HepG2 (cell line): ENCODE measurements around the gene PALM. TPM values are rescaled to one million over a fixed set of nuclear protein-coding genes. Genes with fewer than 3 reads are reported as not detected.

Source experiments
- AFF4 ChIP-seq: sonication (generic); formaldehyde crosslinking; IDR thresholded peaks from 2 replicates; pipeline ENCODE4 v1.4.0; 2020; ENCODE audit warnings: missing genetic modification reagents
- ARNT ChIP-seq: fragments of 450-650 bp; IDR thresholded peaks from 2 replicates; pipeline ENCODE4 v1.6.1; 2017
- CHD4 ChIP-seq: fragments of 200-600 bp; sonication (generic); IDR thresholded peaks from 2 replicates; pipeline ENCODE4 v1.7.0; 2017; ENCODE audit warnings: mild to moderate bottlenecking, low read length, borderline replicate concordance
- ERF ChIP-seq: IDR thresholded peaks from 2 replicates; pipeline ENCODE4 v1.6.1; 2018; ENCODE audit warnings: missing biosample characterization, missing genetic modification reagents
- ETV5 ChIP-seq: IDR thresholded peaks from 2 replicates; pipeline ENCODE4 v1.6.1; 2018; ENCODE audit warnings: missing biosample characterization, missing genetic modification reagents, inconsistent platforms, borderline replicate concordance
- MAFG ChIP-seq: sonication (generic); formaldehyde crosslinking; IDR thresholded peaks from 2 replicates; pipeline ENCODE4 v1.5.1; 2020; ENCODE audit warnings: mild to moderate bottlenecking, missing genetic modification reagents
- NFIB ChIP-seq: sonication (generic); formaldehyde crosslinking; IDR thresholded peaks from 2 replicates; pipeline ENCODE4 v1.9.0; 2021; ENCODE audit warnings: missing genetic modification reagents, mild to moderate bottlenecking, borderline replicate concordance
- NR2C2 ChIP-seq: sonication (generic); formaldehyde crosslinking; IDR thresholded peaks from 2 replicates; pipeline ENCODE4 v1.4.0; 2020; ENCODE audit warnings: missing genetic modification reagents, mild to moderate bottlenecking, moderate library complexity, borderline replicate concordance
- PCBP2 ChIP-seq: fragments of 200-400 bp; formaldehyde crosslinking; optimal IDR thresholded peaks from 2 replicates; pipeline ENCODE3; 2018; ENCODE audit warnings: low read length, low read depth; ENCODE audit not compliant: poor library complexity, severe bottlenecking
- POLR2G ChIP-seq: fragments of 200-400 bp; formaldehyde crosslinking; IDR thresholded peaks from 2 replicates; pipeline ENCODE4 v1.6.1; 2018; ENCODE audit warnings: mild to moderate bottlenecking, low read depth, low read length, moderate library complexity
- SMARCE1 ChIP-seq: fragments of 450-650 bp; IDR thresholded peaks from 2 replicates; pipeline ENCODE4 v1.6.1; 2017; ENCODE audit warnings: borderline replicate concordance
- SMYD3 ChIP-seq: sonication (generic); formaldehyde crosslinking; IDR thresholded peaks from 2 replicates; pipeline ENCODE4 v1.8.1; 2023; ENCODE audit warnings: mild to moderate bottlenecking, missing genetic modification reagents
- SRY ChIP-seq: sonication (generic); formaldehyde crosslinking; IDR thresholded peaks from 2 replicates; pipeline ENCODE4 v1.8.0; 2022; ENCODE audit warnings: mild to moderate bottlenecking, missing genetic modification reagents
- YEATS2 ChIP-seq: sonication (generic); formaldehyde crosslinking; IDR thresholded peaks from 2 replicates; pipeline ENCODE4 v1.4.0; 2020; ENCODE audit warnings: missing genetic modification reagents, borderline replicate concordance
- ZBTB25 ChIP-seq: IDR thresholded peaks from 2 replicates; pipeline ENCODE4 v1.6.1; 2018; ENCODE audit warnings: missing genetic modification reagents
- ZNF180 ChIP-seq: sonication (generic); formaldehyde crosslinking; IDR thresholded peaks from 2 replicates; pipeline ENCODE4 v1.4.0; 2020; ENCODE audit warnings: low read depth, missing genetic modification reagents, borderline replicate concordance
- ZNF225 ChIP-seq: sonication (generic); formaldehyde crosslinking; IDR thresholded peaks from 2 replicates; pipeline ENCODE4 v1.4.0; 2020; ENCODE audit warnings: mild to moderate bottlenecking, missing genetic modification reagents
- ZNF282 ChIP-seq: fragments of 450-650 bp; IDR thresholded peaks from 2 replicates; pipeline ENCODE4 v1.6.1; 2018; ENCODE audit not compliant: partially characterized antibody
- ZNF33B ChIP-seq: sonication (generic); formaldehyde crosslinking; IDR thresholded peaks from 2 replicates; pipeline ENCODE4 v1.5.1; 2020; ENCODE audit warnings: mild to moderate bottlenecking, missing genetic modification reagents
- ZNF660 ChIP-seq: sonication (generic); formaldehyde crosslinking; IDR thresholded peaks from 2 replicates; pipeline ENCODE4 v1.5.1; 2020; ENCODE audit warnings: mild to moderate bottlenecking, low read depth, missing genetic modification reagents, borderline replicate concordance
- ZNF790 ChIP-seq: sonication (generic); formaldehyde crosslinking; IDR thresholded peaks from 2 replicates; pipeline ENCODE4 v1.8.0; 2022; ENCODE audit warnings: missing genetic modification reagents, mild to moderate bottlenecking, borderline replicate concordance
- ZSCAN30 ChIP-seq: sonication (generic); formaldehyde crosslinking; IDR thresholded peaks from 2 replicates; pipeline ENCODE4 v1.5.0; 2020; ENCODE audit warnings: mild to moderate bottlenecking, missing genetic modification reagents
- polyA plus RNA-seq, 8 experiments: library from polyadenylated mRNA; depleted of rRNA in 3 of 8; stranded (reverse) in 7 of 8; unstranded in 1 of 8; fragments of >200 nt; fragmentation: Illumina TruSeq in 4 of 8; extraction: Trizol in 4 of 8; gene quantifications; 2 replicates each; pipeline versions ENCODE4 v1.2.1 to v1.2.3, GENCODE V29; 2011 to 2016; ENCODE audit warnings: low read depth in 4 of 8, missing spikeins in 1 of 8, mixed read lengths in 1 of 8; ENCODE audit not compliant: insufficient read depth in 1 of 8
- total RNA-seq, 5 experiments: library from RNA; depleted of rRNA; stranded (reverse); fragments of >200 nt; fragmentation: Illumina TruSeq; extraction: Trizol; gene quantifications; 2 replicates each; pipeline ENCODE4 v1.2.3, GENCODE V29; 2016; ENCODE audit warnings: low read depth in 1 of 5
- TF ChIP-seq, protein P1 (sequence below): sonication (generic); formaldehyde crosslinking; IDR thresholded peaks from 2 replicates; pipeline ENCODE4 v1.4.0; 2020; ENCODE audit warnings: missing genetic modification reagents

The PALM gene
- total and polyA plus RNA-seq, 2 of the 13 experiments (the other 11 are each of a cell fraction or from before 2014, with no cell fraction given) = 4.0 to 9.7 TPM

DNA sequence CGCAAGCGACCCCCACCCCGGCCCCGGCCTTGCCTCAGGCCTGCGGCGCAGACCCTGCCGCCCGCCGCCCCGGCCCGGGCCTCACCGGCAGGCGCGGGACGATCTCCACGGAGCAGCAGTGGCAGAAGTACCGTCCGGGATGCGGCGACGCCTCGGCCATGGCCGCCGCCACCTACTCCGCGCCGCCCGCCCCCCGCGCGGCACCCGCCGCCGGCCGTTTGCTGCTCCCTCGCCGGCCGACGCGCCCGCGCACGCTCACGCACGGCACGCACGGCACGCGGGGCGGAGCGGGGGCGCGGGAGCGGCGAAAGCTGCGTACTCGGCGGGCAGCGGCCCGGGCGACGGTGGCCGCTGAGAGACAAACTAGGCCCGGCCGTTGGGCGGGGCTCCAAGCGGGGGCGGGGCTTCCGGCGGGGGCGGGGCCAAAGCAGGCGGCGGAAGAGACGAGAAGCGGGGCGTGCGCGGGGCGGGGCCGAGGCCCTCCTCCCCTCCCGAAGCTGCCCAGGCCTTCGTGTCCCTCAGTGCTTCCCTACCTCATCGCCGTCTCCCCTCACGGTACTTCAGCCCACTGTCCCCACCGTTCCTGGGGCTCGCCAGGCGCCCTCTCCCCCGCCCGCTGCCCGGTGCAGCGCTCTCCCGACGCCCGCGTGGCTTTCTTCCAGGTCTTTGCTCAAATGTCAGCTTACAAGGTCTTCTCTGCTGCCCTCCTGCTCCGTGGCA, 45.6 kb upstream of the PALM start, which contains the start of gene RNF126 (continued):
- TF ChIP-seq, protein P1, sequence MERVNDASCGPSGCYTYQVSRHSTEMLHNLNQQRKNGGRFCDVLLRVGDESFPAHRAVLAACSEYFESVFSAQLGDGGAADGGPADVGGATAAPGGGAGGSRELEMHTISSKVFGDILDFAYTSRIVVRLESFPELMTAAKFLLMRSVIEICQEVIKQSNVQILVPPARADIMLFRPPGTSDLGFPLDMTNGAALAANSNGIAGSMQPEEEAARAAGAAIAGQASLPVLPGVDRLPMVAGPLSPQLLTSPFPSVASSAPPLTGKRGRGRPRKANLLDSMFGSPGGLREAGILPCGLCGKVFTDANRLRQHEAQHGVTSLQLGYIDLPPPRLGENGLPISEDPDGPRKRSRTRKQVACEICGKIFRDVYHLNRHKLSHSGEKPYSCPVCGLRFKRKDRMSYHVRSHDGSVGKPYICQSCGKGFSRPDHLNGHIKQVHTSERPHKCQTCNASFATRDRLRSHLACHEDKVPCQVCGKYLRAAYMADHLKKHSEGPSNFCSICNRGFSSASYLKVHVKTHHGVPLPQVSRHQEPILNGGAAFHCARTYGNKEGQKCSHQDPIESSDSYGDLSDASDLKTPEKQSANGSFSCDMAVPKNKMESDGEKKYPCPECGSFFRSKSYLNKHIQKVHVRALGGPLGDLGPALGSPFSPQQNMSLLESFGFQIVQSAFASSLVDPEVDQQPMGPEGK (CRISPR knock-in tag) = peak; percentile 47; the same call in 1 of the 2 replicates
- TF ChIP-seq ZSCAN30 (CRISPR knock-in tag) = 0 out of 2 replicates have a peak, but pooled peaks have one; percentile 54
- TF ChIP-seq POLR2G = peak; percentile 71
- no peak; the same call in 1 of the 2 replicates for TF ChIP-seq ERF (CRISPR knock-in tag)
- no peak for TF ChIP-seq SMARCE1
- no peak for TF ChIP-seq ZNF282
- no peak for TF ChIP-seq MAFG (CRISPR knock-in tag)
- TF ChIP-seq ZBTB25 = peak; percentile 56; the same call in 1 of the 2 replicates
- no peak for TF ChIP-seq CHD4
- no peak for TF ChIP-seq ZNF180 (CRISPR knock-in tag)
- no peak for TF ChIP-seq NFIB
- TF ChIP-seq YEATS2 (CRISPR knock-in tag) = peak; percentile 65; the same call in 1 of the 2 replicates
- peak; percentile 35; the same call in 1 of the 2 replicates for TF ChIP-seq SRY (CRISPR knock-in tag)
- no peak for TF ChIP-seq ZNF33B (CRISPR knock-in tag)
- TF ChIP-seq NR2C2 (CRISPR knock-in tag) = peak; percentile 55
- no peak for TF ChIP-seq ZNF660 (CRISPR knock-in tag)
- TF ChIP-seq ZNF790 (CRISPR knock-in tag) = no peak
- peak; percentile 7; the same call in 1 of the 2 replicates for TF ChIP-seq ETV5 (CRISPR knock-in tag)
- TF ChIP-seq PCBP2 = no peak
- no peak for TF ChIP-seq AFF4 (CRISPR knock-in tag)
- no peak for TF ChIP-seq ARNT
- TF ChIP-seq ZNF225 (CRISPR knock-in tag) = no peak
- TF ChIP-seq SMYD3 (CRISPR knock-in tag) = no peak
